Measurements from ENCODE around the gene NF2.
A peak's percentile ranks its signal among the peaks of the same experiment; 100 is the strongest.
"Not testable (repeated sequence)": the region's sequence is repeated elsewhere in the genome, so short reads cannot be mapped to it uniquely, and the experiment has no call there.

The NF2 gene

GRCh38 chr22:29603358-29604075 is at the start of gene NF2:
Gene NF2 (plus strand): TSS chr22:29603633. CDS start chr22:29603999, 366 bp downstream.
- DNase-seq: peak; percentile 93 to 99

GRCh38 chr22:29555065-29555644 is 48.3 kb upstream of the NF2 start:
- DNase-seq: no peak

- no peak for DNase-seq
Observed at GRCh38 chr22:29559030-29559429, 44.4 kb upstream of the NF2 start.

GRCh38 chr22:29559853-29560252 is 43.6 kb upstream of the NF2 start:
- no peak for DNase-seq

GRCh38 chr22:29563652-29564460 is 39.6 kb upstream of the NF2 start:
- no peak for DNase-seq

- DNase-seq: not testable (repeated sequence)
Observed at GRCh38 chr22:29566513-29566912, 36.9 kb upstream of the NF2 start.

GRCh38 chr22:29567338-29567737 is 36.1 kb upstream of the NF2 start:
- no peak for DNase-seq

- DNase-seq: no peak
Observed at GRCh38 chr22:29569011-29569678, 34.3 kb upstream of the NF2 start.

GRCh38 chr22:29570456-29570855 is 33.0 kb upstream of the NF2 start:
- DNase-seq: no peak

- no peak for DNase-seq
Observed at GRCh38 chr22:29570912-29571549, 32.4 kb upstream of the NF2 start.

- no peak for DNase-seq
Observed at GRCh38 chr22:29574762-29575450, 28.5 kb upstream of the NF2 start.

- DNase-seq: no peak
Observed at GRCh38 chr22:29578462-29579200, 24.8 kb upstream of the NF2 start.

GRCh38 chr22:29580200-29580810 is 23.1 kb upstream of the NF2 start:
- DNase-seq: no peak

- no peak for DNase-seq
Observed at GRCh38 chr22:29581799-29582198, 21.6 kb upstream of the NF2 start.

GRCh38 chr22:29584975-29585374 is 18.5 kb upstream of the NF2 start:
- no peak for DNase-seq

- not testable (repeated sequence) for DNase-seq
Observed at GRCh38 chr22:29586193-29586705, 17.2 kb upstream of the NF2 start.

- no peak for DNase-seq
Observed at GRCh38 chr22:29587938-29588699, 15.3 kb upstream of the NF2 start.

GRCh38 chr22:29593923-29594322 is 9.5 kb upstream of the NF2 start:
- no peak for DNase-seq

GRCh38 chr22:29594447-29594846 is 9.0 kb upstream of the NF2 start:
- DNase-seq: not testable (repeated sequence)

GRCh38 chr22:29596408-29596807 is 7.0 kb upstream of the NF2 start:
- DNase-seq: no peak
